WTC11 (cell line): ENCODE results near the gene IGF2BP3. TPM values are rescaled to one million over a fixed set of nuclear protein-coding genes. Genes with fewer than 3 reads are reported as not detected.

Experiments
- ATAC-seq: fragments of 200-7000 bp; cut with Tn5 transposase; 2 replicates; pipeline ENCODE4 v1.10.0; 2021; ENCODE audit warnings: mild to moderate bottlenecking, moderate library complexity
- CTCF ChIA-PET: fragments of 300-600 bp; sonication (Branson Sonifier 250); formaldehyde crosslinking; loops from one replicate; lab custom pipeline; 2021; ENCODE audit warnings: antibody characterized with exemption; lab: Charles Lee
- POLR2A ChIA-PET: fragments of 350-600 bp; sonication (Branson Sonifier 250); formaldehyde crosslinking; loops from one replicate; lab custom pipeline; 2021; ENCODE audit warnings: antibody characterized with exemption; lab: Charles Lee
- DNase-seq: peaks from one replicate; pipeline ENCODE4 v3.0.0; 2021; ENCODE audit warnings: low spot score
- H3K27ac Mint-ChIP-seq: 2 replicates; pipeline ENCODE4 v1.8.0; 2021; ENCODE audit warnings: mixed read lengths
- H3K27me3 Mint-ChIP-seq: 2 replicates; pipeline ENCODE4 v1.8.0; 2021; ENCODE audit warnings: low read depth, mild to moderate bottlenecking, moderate library complexity, mixed read lengths
- H3K36me3 Mint-ChIP-seq: 2 replicates; pipeline ENCODE4 v1.8.0; 2021; ENCODE audit warnings: mixed read lengths
- H3K4me1 Mint-ChIP-seq: 2 replicates; pipeline ENCODE4 v1.8.0; 2022; ENCODE audit warnings: mixed read lengths
- H3K4me3 Mint-ChIP-seq: 2 replicates; pipeline ENCODE4 v1.8.0; 2021; ENCODE audit warnings: mild to moderate bottlenecking, moderate library complexity, mixed read lengths
- H3K9me3 Mint-ChIP-seq: 2 replicates; pipeline ENCODE4 v1.8.0; 2021; ENCODE audit warnings: mixed read lengths
- AFF4 ChIP-seq: sonication (generic); formaldehyde crosslinking; IDR thresholded peaks from 2 replicates; pipeline ENCODE4 v1.8.1; 2023; ENCODE audit warnings: mild to moderate bottlenecking, missing genetic modification reagents, borderline replicate concordance
- E2F4 ChIP-seq: sonication (generic); formaldehyde crosslinking; IDR thresholded peaks from 2 replicates; pipeline ENCODE4 v1.8.1; 2022; ENCODE audit warnings: low read depth, mild to moderate bottlenecking, moderate library complexity, missing genetic modification reagents, borderline replicate concordance
- ESRRA ChIP-seq: sonication (generic); formaldehyde crosslinking; IDR thresholded peaks from 2 replicates; pipeline ENCODE4 v1.8.1; 2022; ENCODE audit warnings: mild to moderate bottlenecking, missing genetic modification reagents, borderline replicate concordance
- FOXP4 ChIP-seq: sonication (generic); formaldehyde crosslinking; IDR thresholded peaks from 2 replicates; pipeline ENCODE4 v1.8.0; 2022; ENCODE audit warnings: mild to moderate bottlenecking, missing genetic modification reagents
- HMGA2 ChIP-seq: fragments of 250-450 bp; sonication (Bioruptor Pico); IDR thresholded peaks from 2 replicates; pipeline ENCODE4 v1.4.0; 2021; ENCODE audit warnings: mild to moderate bottlenecking, moderate library complexity
- JAZF1 ChIP-seq: fragments of 250-450 bp; sonication (Bioruptor Pico); IDR thresholded peaks from 2 replicates; pipeline ENCODE4 v1.9.0; 2021; ENCODE audit warnings: moderate library complexity, mild to moderate bottlenecking, inconsistent platforms
- MLX ChIP-seq: sonication (generic); formaldehyde crosslinking; IDR thresholded peaks from 2 replicates; pipeline ENCODE4 v1.8.1; 2023; ENCODE audit warnings: mild to moderate bottlenecking, missing genetic modification reagents, moderate library complexity
- MYBL2 ChIP-seq: sonication (generic); formaldehyde crosslinking; IDR thresholded peaks from 2 replicates; pipeline ENCODE4 v1.8.1; 2023; ENCODE audit warnings: mild to moderate bottlenecking, moderate library complexity, missing genetic modification reagents
- NFATC4 ChIP-seq: fragments of 250-450 bp; sonication (Bioruptor Pico); IDR thresholded peaks from 2 replicates; pipeline ENCODE4 v1.9.0; 2021; ENCODE audit warnings: mild to moderate bottlenecking
- NFE2L1 ChIP-seq: sonication (generic); formaldehyde crosslinking; IDR thresholded peaks from 2 replicates; pipeline ENCODE4 v1.8.1; 2023; ENCODE audit warnings: missing genetic modification reagents
- NR1H2 ChIP-seq: sonication (generic); formaldehyde crosslinking; IDR thresholded peaks from 2 replicates; pipeline ENCODE4 v1.9.0; 2021; ENCODE audit warnings: mild to moderate bottlenecking, moderate library complexity, missing genetic modification reagents
- NR3C1 ChIP-seq: sonication (generic); formaldehyde crosslinking; conservative IDR thresholded peaks from 2 replicates; pipeline ENCODE4 v1.8.1; 2023; ENCODE audit warnings: low read depth, mild to moderate bottlenecking, missing genetic modification reagents
- PREB ChIP-seq: sonication (generic); formaldehyde crosslinking; IDR thresholded peaks from 2 replicates; pipeline ENCODE4 v1.8.1; 2022; ENCODE audit warnings: mild to moderate bottlenecking, missing genetic modification reagents, moderate library complexity, borderline replicate concordance
- SOX15 ChIP-seq: fragments of 250-450 bp; sonication (Bioruptor Pico); IDR thresholded peaks from 2 replicates; pipeline ENCODE4 v1.9.0; 2021; ENCODE audit warnings: mild to moderate bottlenecking
- TP53 ChIP-seq: sonication (generic); formaldehyde crosslinking; IDR thresholded peaks from 2 replicates; pipeline ENCODE4 v1.8.1; 2023; ENCODE audit warnings: mild to moderate bottlenecking, missing genetic modification reagents
- USF1 ChIP-seq: sonication (generic); formaldehyde crosslinking; IDR thresholded peaks from 2 replicates; pipeline ENCODE4 v1.8.0; 2022; ENCODE audit warnings: mild to moderate bottlenecking, missing genetic modification reagents
- USF2 ChIP-seq: sonication (generic); formaldehyde crosslinking; IDR thresholded peaks from 2 replicates; pipeline ENCODE4 v1.8.1; 2023; ENCODE audit warnings: mild to moderate bottlenecking, missing genetic modification reagents, moderate library complexity
- ZNF121 ChIP-seq: sonication (generic); formaldehyde crosslinking; IDR thresholded peaks from 2 replicates; pipeline ENCODE4 v1.8.0; 2023; ENCODE audit warnings: missing genetic modification reagents
- ZNF317 ChIP-seq: sonication (generic); formaldehyde crosslinking; IDR thresholded peaks from 2 replicates; pipeline ENCODE4 v1.8.1; 2023; ENCODE audit warnings: low read depth, mild to moderate bottlenecking, moderate library complexity, missing genetic modification reagents, borderline replicate concordance
- total RNA-seq: library from RNA; stranded (reverse); gene quantifications from 3 replicates; pipeline ENCODE4 v1.2.3, GENCODE V29; 2021

IGF2BP3 gene
- total RNA-seq, 1 experiment from 2014 or later = 129 TPM

GRCh38 chr7:23373151-23374004 lies 96.9 kb downstream of the IGF2BP3 start:
- ATAC-seq = no peak
- Mint-ChIP-seq H3K27ac (peak overlapping the region; percentile 59), H3K4me1 (peaks cover 47% of the 10 kb centered on the region), H3K27me3 (no peaks in the 10 kb centered on the region), H3K9me3 (no peaks in the 10 kb centered on the region), H3K4me3 (no peak overlapping the region), H3K36me3 (no peaks in the 10 kb centered on the region)
- no peak for DNase-seq
- TF ChIP-seq NR3C1 (CRISPR knock-in tag) (no peak), MLX (CRISPR knock-in tag) (no peak), NFATC4 (no peak), SOX15 (no peak), USF2 (no peak), FOXP4 (no peak), ZNF317 (CRISPR knock-in tag) (no peak), NFE2L1 (CRISPR knock-in tag) (no peak), MYBL2 (CRISPR knock-in tag) (no peak), USF1 (CRISPR knock-in tag) (no peak), NR1H2 (CRISPR knock-in tag) (no peak), TP53 (no peak), E2F4 (CRISPR knock-in tag) (no peak), HMGA2 (CRISPR knock-in tag) (no peak), PREB (no peak), ZNF121 (no peak), JAZF1 (no peak), AFF4 (CRISPR knock-in tag) (no peak), ESRRA (CRISPR knock-in tag) (no peak)
- CTCF ChIA-PET = no interaction called here
- POLR2A ChIA-PET = interaction anchor here (0.6 kb wide), 1 partner anchor 268 kb away, joined by 10 read pairs; the partner anchor contains the start of gene KLHL7
